Mesendoderm (in vitro differentiated cells): ENCODE results near the gene PALD1.

ENCODE experiments used
- DNase-seq: peaks from one replicate; pipeline ENCODE4 v3.0.0; 2013
- H2AK5ac ChIP-seq: 2 replicates; pipeline ENCODE4 v1.6.1; 2013; ENCODE audit warnings: low read length, inconsistent platforms
- H2BK120ac ChIP-seq: 2 replicates; pipeline ENCODE4 v1.6.1; 2013; ENCODE audit warnings: low read depth, mild to moderate bottlenecking, low read length, moderate library complexity, mixed read lengths
- H2BK15ac ChIP-seq: replicated peaks from 2 replicates; pipeline ENCODE4 v1.6.1; 2013; ENCODE audit warnings: low read depth, mild to moderate bottlenecking, moderate library complexity
- H2BK5ac ChIP-seq: 2 replicates; pipeline ENCODE4 v1.6.1; 2013; ENCODE audit warnings: low read length, inconsistent platforms
- H3K18ac ChIP-seq: 2 replicates; pipeline ENCODE4 v1.6.1; 2013; ENCODE audit warnings: mild to moderate bottlenecking, low read length, mixed read lengths
- H3K23ac ChIP-seq: one replicate; pipeline ENCODE4 v1.6.1; 2013; ENCODE audit warnings: low read length
- H3K27ac ChIP-seq: 2 replicates; pipeline ENCODE4 v1.5.1; 2013; ENCODE audit warnings: low read depth, mild to moderate bottlenecking, inconsistent platforms, low read length, moderate library complexity
- H3K27me3 ChIP-seq: 2 replicates; pipeline ENCODE4 v1.6.1; 2013; ENCODE audit warnings: low read length, control low read depth, mild to moderate bottlenecking, inconsistent platforms; ENCODE audit not compliant: insufficient read depth, poor library complexity
- H3K36me3 ChIP-seq: 2 replicates; pipeline ENCODE4 v1.6.1; 2013; ENCODE audit warnings: low read length, inconsistent platforms; ENCODE audit not compliant: control insufficient read depth, insufficient read depth
- H3K4ac ChIP-seq: one replicate; pipeline ENCODE4 v1.6.1; 2013; ENCODE audit warnings: low read depth, mild to moderate bottlenecking, low read length, moderate library complexity
- H3K4me1 ChIP-seq: 2 replicates; pipeline ENCODE4 v1.6.1; 2013; ENCODE audit warnings: low read depth, low read length, inconsistent platforms; ENCODE audit not compliant: control insufficient read depth
- H3K4me2 ChIP-seq: 2 replicates; pipeline ENCODE4 v1.6.1; 2013; ENCODE audit warnings: low read length
- H3K4me3 ChIP-seq: 2 replicates; pipeline ENCODE4 v1.5.1; 2013; ENCODE audit warnings: mild to moderate bottlenecking, low read length
- H3K56ac ChIP-seq: one replicate; pipeline ENCODE4 v1.6.1; 2013; ENCODE audit warnings: low read length
- H3K79me1 ChIP-seq: 2 replicates; pipeline ENCODE4 v1.6.1; 2013; ENCODE audit warnings: low read length, inconsistent platforms
- H3K79me2 ChIP-seq: 2 replicates; pipeline ENCODE4 v1.6.1; 2013; ENCODE audit warnings: mild to moderate bottlenecking, low read length; ENCODE audit not compliant: control insufficient read depth, insufficient read depth
- H3K9ac ChIP-seq: 2 replicates; pipeline ENCODE4 v1.6.1; 2013; ENCODE audit warnings: low read length, inconsistent platforms
- H4K5ac ChIP-seq: one replicate; pipeline ENCODE4 v1.6.1; 2013; ENCODE audit warnings: low read length
- H4K8ac ChIP-seq: one replicate; pipeline ENCODE4 v1.6.1; 2013; ENCODE audit warnings: low read depth, mild to moderate bottlenecking, control low read depth, low read length, moderate library complexity
- WGBS: extraction: QIAGEN DNeasy Blood & Tissue Kit; methylation state at CpG from one replicate; pipeline ENCODE4 v1.1.7; 2013; ENCODE audit warnings: low lambda C conversion rate, missing lambda C conversion rate; ENCODE audit not compliant: insufficient coverage; ENCODE audit errors: extremely low coverage; 5-methylcytosine and 5-hydroxymethylcytosine counted together

Gene PALD1

DNA sequence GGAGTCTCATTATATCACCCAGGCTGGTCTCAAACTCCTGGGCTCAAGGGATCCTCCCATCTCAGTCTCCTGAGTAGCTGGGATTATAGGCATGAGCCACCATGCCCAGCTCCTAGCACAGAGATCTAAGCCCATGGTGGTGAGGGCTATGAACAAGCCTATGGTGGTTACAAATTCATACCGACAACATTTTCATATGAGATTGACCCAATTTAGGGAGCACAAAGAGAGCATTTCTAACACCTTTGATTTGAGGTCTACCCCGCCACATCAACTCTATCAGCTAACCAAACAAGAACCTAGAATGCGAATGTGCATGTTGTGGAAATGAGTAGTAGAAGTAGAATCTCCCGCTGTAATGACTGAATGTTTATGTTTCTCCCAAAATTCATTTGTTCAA lies 138.2 kb downstream of the PALD1 start:
- Histone ChIP-seq H3K9ac (no peak overlapping the region), H3K56ac (no peak overlapping the region), H2AK5ac (no peak overlapping the region), H2BK5ac (no peak overlapping the region), H4K8ac (no peak overlapping the region), H2BK15ac (no peak overlapping the region), H3K27ac (no peak overlapping the region), H2BK120ac (no peak overlapping the region), H3K4me2 (no peak overlapping the region), H3K4me3 (no peak overlapping the region), H3K36me3 (no peaks in the 10 kb centered on the region), H3K27me3 (no peaks in the 10 kb centered on the region), H3K79me2 (no peaks in the 10 kb centered on the region), H3K4me1 (no peaks in the 10 kb centered on the region), H3K18ac (no peak overlapping the region), H3K4ac (no peak overlapping the region), H3K79me1 (no peaks in the 10 kb centered on the region), H3K23ac (no peak overlapping the region), H4K5ac (no peak overlapping the region)
- no peak for DNase-seq
- WGBS, result no CpG with 5 or more reads among the region's 4 CpGs
